ENCODE data around the gene YRDC.
"Not testable (repeated sequence)": the region's sequence is repeated elsewhere in the genome, so short reads cannot be mapped to it uniquely, and the experiment has no call there.

DNA sequence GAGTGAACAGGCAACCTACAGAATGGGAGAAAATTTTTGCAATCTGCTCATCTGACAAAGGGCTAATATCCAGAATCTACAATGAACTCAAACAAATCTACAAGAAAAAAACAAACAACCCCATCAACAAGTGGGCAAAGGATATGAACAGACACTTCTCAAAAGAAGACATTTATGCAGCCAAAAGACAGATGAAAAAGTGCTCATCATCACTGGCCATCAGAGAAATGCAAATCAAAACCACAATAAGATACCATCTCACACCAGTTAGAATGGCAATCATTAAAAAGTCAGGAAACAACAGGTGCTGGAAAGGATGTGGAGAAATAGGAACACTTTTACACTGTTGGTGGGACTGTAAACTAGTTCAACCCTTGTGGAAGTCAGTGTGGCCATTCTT lies 36.6 kb downstream of the YRDC start:
- TF ChIP-seq, protein P1, sequence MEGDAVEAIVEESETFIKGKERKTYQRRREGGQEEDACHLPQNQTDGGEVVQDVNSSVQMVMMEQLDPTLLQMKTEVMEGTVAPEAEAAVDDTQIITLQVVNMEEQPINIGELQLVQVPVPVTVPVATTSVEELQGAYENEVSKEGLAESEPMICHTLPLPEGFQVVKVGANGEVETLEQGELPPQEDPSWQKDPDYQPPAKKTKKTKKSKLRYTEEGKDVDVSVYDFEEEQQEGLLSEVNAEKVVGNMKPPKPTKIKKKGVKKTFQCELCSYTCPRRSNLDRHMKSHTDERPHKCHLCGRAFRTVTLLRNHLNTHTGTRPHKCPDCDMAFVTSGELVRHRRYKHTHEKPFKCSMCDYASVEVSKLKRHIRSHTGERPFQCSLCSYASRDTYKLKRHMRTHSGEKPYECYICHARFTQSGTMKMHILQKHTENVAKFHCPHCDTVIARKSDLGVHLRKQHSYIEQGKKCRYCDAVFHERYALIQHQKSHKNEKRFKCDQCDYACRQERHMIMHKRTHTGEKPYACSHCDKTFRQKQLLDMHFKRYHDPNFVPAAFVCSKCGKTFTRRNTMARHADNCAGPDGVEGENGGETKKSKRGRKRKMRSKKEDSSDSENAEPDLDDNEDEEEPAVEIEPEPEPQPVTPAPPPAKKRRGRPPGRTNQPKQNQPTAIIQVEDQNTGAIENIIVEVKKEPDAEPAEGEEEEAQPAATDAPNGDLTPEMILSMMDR (IDR thresholded peaks at IDR 0.05; ENCODE audit: insufficient read depth, low read depth, low read length) = not testable (repeated sequence)
- not testable (repeated sequence) for TF ChIP-seq EZH2 (IDR thresholded peaks at IDR 0.05; ENCODE audit: insufficient read depth, low read length)

Data from astrocyte (in vitro differentiated cells and primary cell).